H1 (cell line): ENCODE data around the gene TRAPPC5. TPM values are rescaled to one million over a fixed set of nuclear protein-coding genes. Genes with fewer than 3 reads are reported as not detected.

Source experiments
- CREB1 ChIP-seq: IDR thresholded peaks from 2 replicates; pipeline ENCODE4 v1.6.1; 2012; ENCODE audit warnings: inconsistent platforms
- SP4 ChIP-seq: IDR thresholded peaks from 2 replicates; pipeline ENCODE4 v1.6.1; 2012; ENCODE audit warnings: low read length, inconsistent platforms
- ZNF274 ChIP-seq: IDR thresholded peaks from 2 replicates; pipeline ENCODE4 v1.7.0; 2012; ENCODE audit warnings: low read length, borderline replicate concordance; ENCODE audit errors: extremely low read depth
- polyA plus RNA-seq, 7 experiments: library from polyadenylated mRNA; depleted of rRNA in 3 of 7; stranded (reverse) in 5 of 7; unstranded in 2 of 7; fragments of >200 nt in 5 of 7; fragments of 200-250 nt in 2 of 7; gene quantifications; 1 replicate in 5 of 7; 2 replicates in 1 of 7; 4 replicates in 1 of 7; pipeline versions ENCODE4 v1.2.1 to v1.2.3, GENCODE V29; 2011 to 2013; ENCODE audit warnings: missing spikeins in 2 of 7, mixed read lengths in 2 of 7
- total RNA-seq: library from RNA; stranded (reverse); fragmentation: NEBNext Ultra II Directional; extraction: Animal tissue kit (Norgen Biotek cat#: 25700); gene quantifications from 2 replicates; pipeline ENCODE4 v1.2.1, GENCODE V29; 2021

TRAPPC5 gene
- total and polyA plus RNA-seq, 2 of the 8 experiments (the other 6 are each of a cell fraction or from before 2014, with no cell fraction given): 109 to 120 TPM

GRCh38 chr19:7670150-7670783 lies 10.4 kb upstream of the TRAPPC5 start (continued):
- peak; percentile 70 for TF ChIP-seq CREB1
- no peak for TF ChIP-seq SP4
- no peak for TF ChIP-seq ZNF274
- TF ChIP-seq, all 59 proteins: peak for 6
